IPS DF 19.7 (cell line): ENCODE results near the gene PMCH.
"Not testable (repeated sequence)": the region's sequence is repeated elsewhere in the genome, so short reads cannot be mapped to it uniquely, and the experiment has no call there.

Experiments
- DNase-seq: peaks from one replicate; pipeline ENCODE4 v3.0.0-alpha.2; 2013; ENCODE audit warnings: low read depth, low spot score

The PMCH gene

GRCh38 chr12:102197789-102198188 is at the start of gene PMCH:
Gene PMCH (minus strand): TSS chr12:102197833. CDS start chr12:102197770, 63 bp downstream.
- DNase-seq = no peak

- not testable (repeated sequence) for DNase-seq
Observed at GRCh38 chr12:102240859-102241258, 43.2 kb upstream of the PMCH start.

GRCh38 chr12:102234599-102234998 is 37.0 kb upstream of the PMCH start:
- no peak for DNase-seq

- DNase-seq = no peak
Observed at GRCh38 chr12:102232446-102232845, 34.8 kb upstream of the PMCH start.

- no peak for DNase-seq
Observed at GRCh38 chr12:102232036-102232435, 34.4 kb upstream of the PMCH start.

- DNase-seq = no peak
Observed at GRCh38 chr12:102227954-102228353, 30.3 kb upstream of the PMCH start.

GRCh38 chr12:102220736-102221135 is 23.1 kb upstream of the PMCH start:
- DNase-seq = no peak

- no peak for DNase-seq
Observed at GRCh38 chr12:102215992-102216691, 18.5 kb upstream of the PMCH start.

GRCh38 chr12:102204025-102204424 is 6.4 kb upstream of the PMCH start:
- no peak for DNase-seq

- DNase-seq = no peak
Observed at GRCh38 chr12:102202556-102202955, 4.9 kb upstream of the PMCH start.

- DNase-seq = no peak
Observed at GRCh38 chr12:102201436-102202061, 3.9 kb upstream of the PMCH start.

- no peak for DNase-seq
Observed at GRCh38 chr12:102195826-102196225, 1.8 kb downstream of the PMCH start.

- no peak for DNase-seq
Observed at GRCh38 chr12:102182635-102183034, 15.0 kb downstream of the PMCH start.

GRCh38 chr12:102174761-102175160 is 22.9 kb downstream of the PMCH start:
- no peak for DNase-seq

- DNase-seq = no peak
Observed at GRCh38 chr12:102174117-102174516, 23.5 kb downstream of the PMCH start.

- no peak for DNase-seq
Observed at GRCh38 chr12:102172436-102172835, 25.2 kb downstream of the PMCH start.

GRCh38 chr12:102171951-102172350 is 25.7 kb downstream of the PMCH start:
- DNase-seq = no peak

- DNase-seq = no peak
Observed at GRCh38 chr12:102169922-102170621, 27.6 kb downstream of the PMCH start.

- no peak for DNase-seq
Observed at GRCh38 chr12:102167821-102168604, 29.6 kb downstream of the PMCH start.

- no peak for DNase-seq
Observed at GRCh38 chr12:102163383-102163782, 34.2 kb downstream of the PMCH start.

- not testable (repeated sequence) for DNase-seq
Observed at GRCh38 chr12:102155206-102155605, 42.4 kb downstream of the PMCH start.

GRCh38 chr12:102147062-102147587 is 50.5 kb downstream of the PMCH start:
- not testable (repeated sequence) for DNase-seq
